IMR-90 (cell line): ENCODE results near the gene CLIC4. TPM values are rescaled to one million over a fixed set of nuclear protein-coding genes. Genes with fewer than 3 reads are reported as not detected.

Experiments used
- ATAC-seq: fragments of 200-7000 bp; cut with Tn5 transposase; 2 replicates; pipeline ENCODE4 v1.9.1; 2020; ENCODE audit warnings: low read depth, mild to moderate bottlenecking, moderate library complexity
- BruUV-seq: library from RNA; stranded (reverse); fragments of 400-500 nt; replicated peaks from 2 replicates; lab custom pipeline; 2021; lab: Mats Ljungman, UMichigan
- CTCF ChIA-PET: fragments of 300-600 bp; formaldehyde crosslinking; extraction: SDS; loops from one replicate; lab custom pipeline; 2021; ENCODE audit warnings: antibody characterized with exemption; lab: Yijun Ruan, JAX
- POLR2A ChIA-PET: fragments of 300-600 bp; sonication (Branson Sonifier 250); formaldehyde crosslinking; loops from one replicate; lab custom pipeline; 2022; ENCODE audit warnings: antibody characterized with exemption; ENCODE audit not compliant: unreplicated experiment; lab: Charles Lee
- DNase-seq: peaks from one replicate; pipeline ENCODE4 v3.0.0; 2013
- H2AFZ ChIP-seq: replicated peaks from 2 replicates; pipeline ENCODE3; 2013; ENCODE audit warnings: low read length, mild to moderate bottlenecking; ENCODE audit not compliant: poor library complexity
- H2AK5ac ChIP-seq: 2 replicates; pipeline ENCODE4 v1.6.1; 2013; ENCODE audit warnings: low read depth, low read length, inconsistent platforms
- H2AK9ac ChIP-seq: replicated peaks from 2 replicates; pipeline ENCODE3; 2013; ENCODE audit warnings: mild to moderate bottlenecking, low read depth, low read length, moderate library complexity; ENCODE audit not compliant: poor library complexity
- H2BK120ac ChIP-seq: 2 replicates; pipeline ENCODE4 v1.6.1; 2013; ENCODE audit warnings: low read depth, low read length, inconsistent platforms
- H2BK15ac ChIP-seq: 3 replicates; pipeline ENCODE4 v1.6.1; 2013; ENCODE audit warnings: low read depth, low read length, inconsistent platforms
- H2BK20ac ChIP-seq: 2 replicates; pipeline ENCODE4 v1.6.1; 2013; ENCODE audit warnings: low read depth, mild to moderate bottlenecking, inconsistent platforms, low read length, moderate library complexity
- H2BK5ac ChIP-seq: 2 replicates; pipeline ENCODE4 v1.6.1; 2013; ENCODE audit warnings: mild to moderate bottlenecking, low read depth, low read length, inconsistent platforms; ENCODE audit not compliant: poor library complexity, severe bottlenecking
- H3K14ac ChIP-seq: replicated peaks from 2 replicates; pipeline ENCODE4 v1.6.1; 2013; ENCODE audit warnings: low read depth, low read length, inconsistent platforms
- H3K18ac ChIP-seq: 2 replicates; pipeline ENCODE4 v1.6.1; 2013; ENCODE audit warnings: low read depth, low read length, control low read depth
- H3K23ac ChIP-seq: 2 replicates; pipeline ENCODE4 v1.6.1; 2013; ENCODE audit warnings: low read depth, low read length, inconsistent platforms
- H3K27ac ChIP-seq: 2 replicates; pipeline ENCODE4 v1.5.1; 2013; ENCODE audit warnings: mild to moderate bottlenecking, control low read depth, low read length; ENCODE audit not compliant: insufficient read depth
- H3K27me3 ChIP-seq: 2 replicates; pipeline ENCODE4 v1.6.1; 2013; ENCODE audit warnings: low read length; ENCODE audit not compliant: control insufficient read depth, insufficient read depth
- H3K36me3 ChIP-seq: 2 replicates; pipeline ENCODE4 v1.6.1; 2013; ENCODE audit warnings: low read length, mixed read lengths; ENCODE audit not compliant: control insufficient read depth, insufficient read depth
- H3K4ac ChIP-seq: 2 replicates; pipeline ENCODE4 v1.6.1; 2013; ENCODE audit warnings: low read depth, low read length, inconsistent platforms
- H3K4me1 ChIP-seq: 2 replicates; pipeline ENCODE4 v1.6.1; 2013; ENCODE audit warnings: low read length, mixed read lengths; ENCODE audit not compliant: control insufficient read depth, insufficient read depth
- H3K4me2 ChIP-seq: 2 replicates; pipeline ENCODE4 v1.6.1; 2013; ENCODE audit warnings: low read depth, mild to moderate bottlenecking, control low read depth, low read length, moderate library complexity
- H3K4me3 ChIP-seq: 2 replicates; pipeline ENCODE4 v1.5.1; 2013; ENCODE audit warnings: low read depth, mild to moderate bottlenecking, control low read depth, low read length, moderate library complexity; ENCODE audit not compliant: insufficient read depth
- H3K56ac ChIP-seq: 2 replicates; pipeline ENCODE4 v1.6.1; 2013; ENCODE audit warnings: low read length, inconsistent platforms; ENCODE audit not compliant: insufficient read depth; ENCODE audit errors: extremely low read depth
- H3K79me1 ChIP-seq, 2 experiments: 2 replicates each; pipeline ENCODE4 v1.6.1; 2013; ENCODE audit warnings: low read length in 2 of 2, inconsistent platforms in 1 of 2, low read depth in 1 of 2
- H3K9ac ChIP-seq: 2 replicates; pipeline ENCODE4 v1.6.1; 2013; ENCODE audit warnings: low read depth, low read length, control low read depth
- H3K9me1 ChIP-seq: 2 replicates; pipeline ENCODE4 v1.6.1; 2013; ENCODE audit warnings: low read length, inconsistent platforms; ENCODE audit not compliant: insufficient read depth
- H3K9me3 ChIP-seq: 2 replicates; pipeline ENCODE4 v1.6.1; 2013; ENCODE audit warnings: low read length; ENCODE audit not compliant: control insufficient read depth, insufficient read depth
- H4K20me1 ChIP-seq: 2 replicates; pipeline ENCODE4 v1.6.1; 2013; ENCODE audit warnings: low read length, inconsistent platforms; ENCODE audit not compliant: insufficient read depth
- H4K5ac ChIP-seq: 2 replicates; pipeline ENCODE4 v1.6.1; 2013; ENCODE audit warnings: mild to moderate bottlenecking, low read depth, low read length, control low read depth
- H4K8ac ChIP-seq, 2 experiments: 2 replicates each; pipeline ENCODE4 v1.6.1; 2013; ENCODE audit warnings: low read depth in 2 of 2, low read length in 2 of 2, control low read depth in 1 of 2, inconsistent platforms in 1 of 2
- H4K91ac ChIP-seq: 2 replicates; pipeline ENCODE4 v1.6.1; 2013; ENCODE audit warnings: low read depth, low read length, inconsistent platforms; ENCODE audit not compliant: insufficient read depth
- BHLHE40 ChIP-seq: fragments of 150-350 bp; IDR thresholded peaks from 2 replicates; pipeline ENCODE4 v1.6.1; 2016; ENCODE audit warnings: mild to moderate bottlenecking, low read depth, low read length
- CHD1 ChIP-seq: IDR thresholded peaks from 2 replicates; pipeline ENCODE4 v1.6.1; 2012; ENCODE audit warnings: low read depth, low read length, improper control_type of control experiment
- CTCF ChIP-seq: conservative IDR thresholded peaks from 2 replicates; pipeline ENCODE4 v1.5.1; 2012; ENCODE audit warnings: mild to moderate bottlenecking, low read depth, low read length, improper control_type of control experiment
- ELK1 ChIP-seq: fragments of 150-350 bp; IDR thresholded peaks from 2 replicates; pipeline ENCODE4 v1.6.1; 2016; ENCODE audit warnings: low read depth, mild to moderate bottlenecking, low read length, moderate library complexity, borderline replicate concordance
- FOS ChIP-seq: fragments of 150-350 bp; IDR thresholded peaks from 2 replicates; pipeline ENCODE4 v1.6.1; 2016; ENCODE audit warnings: low read depth, low read length
- MAFK ChIP-seq: IDR thresholded peaks from 2 replicates; pipeline ENCODE4 v1.6.1; 2012; ENCODE audit warnings: low read depth, low read length, improper control_type of control experiment
- MAZ ChIP-seq: IDR thresholded peaks from 2 replicates; pipeline ENCODE4 v1.6.1; 2012; ENCODE audit warnings: low read depth, mild to moderate bottlenecking, low read length, improper control_type of control experiment, moderate library complexity, borderline replicate concordance
- MXI1 ChIP-seq: IDR thresholded peaks from 2 replicates; pipeline ENCODE4 v1.6.1; 2012; ENCODE audit warnings: low read depth, mild to moderate bottlenecking, low read length, moderate library complexity, borderline replicate concordance
- POLR2A ChIP-seq: IDR thresholded peaks from 2 replicates; pipeline ENCODE4 v1.6.1; 2012; ENCODE audit warnings: mild to moderate bottlenecking, low read depth, low read length
- RAD21 ChIP-seq: IDR thresholded peaks from 2 replicates; pipeline ENCODE4 v1.6.1; 2012; ENCODE audit warnings: low read length, improper control_type of control experiment
- RCOR1 ChIP-seq: IDR thresholded peaks from 2 replicates; pipeline ENCODE4 v1.6.1; 2012; ENCODE audit warnings: mild to moderate bottlenecking, low read length, improper control_type of control experiment; ENCODE audit not compliant: insufficient replicate concordance
- RFX5 ChIP-seq: IDR thresholded peaks from 2 replicates; pipeline ENCODE4 v1.8.0; 2012; ENCODE audit warnings: low read depth, mild to moderate bottlenecking, low read length, moderate library complexity
- SMC3 ChIP-seq: fragments of 150-350 bp; IDR thresholded peaks from 2 replicates; pipeline ENCODE4 v1.6.1; 2016; ENCODE audit warnings: low read depth, mild to moderate bottlenecking, antibody characterized with exemption, low read length, moderate library complexity
- dilution Hi-C: fragments of 300-500 bp; cut with HindIII; formaldehyde crosslinking; loops from one replicate; pipeline ENCODE4 v1.14.3; 2018; ENCODE audit warnings: low sequenced_read_pairs; ENCODE audit not compliant: unreplicated experiment
- in situ Hi-C: fragments of 300-500 bp; cut with MboI; formaldehyde crosslinking; loops from 3 replicates; pipeline ENCODE4 v1.14.3; 2019; ENCODE audit warnings: low sequenced_read_pairs, inconsistent platforms, mixed read lengths
- intact Hi-C: fragments of 100-400 bp; cut with micrococcal nuclease; formaldehyde crosslinking; loops from 2 replicates; pipeline ENCODE4 v1.10.0; 2022
- polyA plus RNA-seq, 3 experiments: library from polyadenylated mRNA; depleted of rRNA; stranded (reverse); fragments of >200 nt; gene quantifications; 2 replicates each; pipeline ENCODE4 v1.2.3, GENCODE V29; 2012; ENCODE audit warnings: low replicate concordance in 1 of 3
- total RNA-seq: library from RNA; depleted of rRNA; stranded (reverse); fragments of >200 nt; gene quantifications from 2 replicates; pipeline ENCODE4 v1.2.3, GENCODE V29; 2012
- TF ChIP-seq, protein P1 (sequence below): fragments of 150-350 bp; IDR thresholded peaks from 2 replicates; pipeline ENCODE4 v1.6.1; 2017; ENCODE audit warnings: mild to moderate bottlenecking, antibody characterized with exemption, low read length, low read depth

Gene CLIC4
- total and polyA plus RNA-seq, 2 of the 4 experiments (the other 2 are of a cell fraction): 242 to 392 TPM

GRCh38 chr1:24773618-24774017, 28.4 kb downstream of the CLIC4 start:
- Histone ChIP-seq H2AK5ac (no peak overlapping the region), H3K36me3 (peaks cover 4% of the 10 kb centered on the region), H3K4me2 (no peak overlapping the region), H2BK20ac (no peak overlapping the region), H4K5ac (no peak overlapping the region), H3K4me3 (no peak overlapping the region), H4K20me1 (peaks cover 58% of the 10 kb centered on the region), H2BK5ac (no peak overlapping the region), H2AK9ac (no peak overlapping the region), H4K91ac (no peak overlapping the region), H3K9ac (no peak overlapping the region), H3K9me3 (no peaks in the 10 kb centered on the region), H3K14ac (0 out of 2 replicates have a peak overlapping the region, but pooled peaks have one; percentile 44), H4K8ac (0 out of 4 replicates have a peak overlapping the region, but pooled peaks of 1 of the 2 experiments have one; percentile 34), H3K27ac (no peak overlapping the region), H3K23ac (peak overlapping the region; percentile 31; the same call in 1 of the 2 replicates), H3K4ac (peak overlapping the region; percentile 31; the same call in 1 of the 2 replicates), H3K27me3 (no peaks in the 10 kb centered on the region), H3K56ac (no peak overlapping the region), H2BK120ac (no peak overlapping the region), H2AFZ (no peak overlapping the region), H3K18ac (no peak overlapping the region), H3K4me1 (peaks cover 13% of the 10 kb centered on the region), H3K9me1 (peaks cover 15% of the 10 kb centered on the region), H3K79me1 (peaks cover 0 to 39% of the 10 kb centered on the region in 2 experiments; a peak in 2 of 4 replicates), H2BK15ac (no peak overlapping the region)
- in situ Hi-C loops (no loop called here), intact Hi-C loops (no loop called here), dilution Hi-C loops (no loop called here)
- ChIA-PET POLR2A (interaction anchor here (1.5 kb wide), 1 partner anchor 29 kb away, joined by 4 read pairs; the partner anchor contains the start of gene CLIC4), CTCF (no interaction called here)
- DNase-seq (no peak), ATAC-seq (no peak)
- TF ChIP-seq MXI1 (no peak), ELK1 (no peak), BHLHE40 (no peak), POLR2A (no peak), RCOR1 (no peak), CTCF (no peak), CHD1 (no peak), FOS (no peak), RAD21 (no peak), RFX5 (no peak), SMC3 (no peak), MAFK (no peak), MAZ (no peak)
- TF ChIP-seq, protein P1, sequence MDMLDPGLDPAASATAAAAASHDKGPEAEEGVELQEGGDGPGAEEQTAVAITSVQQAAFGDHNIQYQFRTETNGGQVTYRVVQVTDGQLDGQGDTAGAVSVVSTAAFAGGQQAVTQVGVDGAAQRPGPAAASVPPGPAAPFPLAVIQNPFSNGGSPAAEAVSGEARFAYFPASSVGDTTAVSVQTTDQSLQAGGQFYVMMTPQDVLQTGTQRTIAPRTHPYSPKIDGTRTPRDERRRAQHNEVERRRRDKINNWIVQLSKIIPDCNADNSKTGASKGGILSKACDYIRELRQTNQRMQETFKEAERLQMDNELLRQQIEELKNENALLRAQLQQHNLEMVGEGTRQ: no peak
- BruUV-seq: no TSS peak
